Measurements from ENCODE around the gene PLCB2.

Gene PLCB2

GRCh38 chr15:40276927-40277326, 30.8 kb downstream of the PLCB2 start:
- Histone ChIP-seq H3K4me3 (ENCODE audit: severe bottlenecking) (no peak overlapping the region), H3K9me3 (ENCODE audit: severe bottlenecking) (no peaks in the 10 kb centered on the region), H3K27ac (ENCODE audit: poor library complexity, severe bottlenecking) (no peak overlapping the region), H3K4me1 (ENCODE audit: insufficient read depth, poor library complexity, severe bottlenecking) (no peaks in the 10 kb centered on the region), H3K36me3 (ENCODE audit: low read depth) (no peaks in the 10 kb centered on the region), H3K27me3 (ENCODE audit: insufficient read depth, poor library complexity, severe bottlenecking) (peaks cover 15% of the 10 kb centered on the region)
- DNase-seq (ENCODE audit: low spot score) (no peak), ATAC-seq (ENCODE audit: low read depth) (no peak)
- no peak for TF ChIP-seq CTCF (IDR thresholded peaks at IDR 0.05; ENCODE audit: poor library complexity, severe bottlenecking)

GRCh38 chr15:40275954-40276353, 31.8 kb downstream of the PLCB2 start:
- Histone ChIP-seq H3K27ac (ENCODE audit: poor library complexity, severe bottlenecking) (no peak overlapping the region), H3K4me1 (ENCODE audit: insufficient read depth, poor library complexity, severe bottlenecking) (no peaks in the 10 kb centered on the region), H3K9me3 (ENCODE audit: severe bottlenecking) (no peaks in the 10 kb centered on the region), H3K36me3 (ENCODE audit: low read depth) (no peaks in the 10 kb centered on the region), H3K4me3 (ENCODE audit: severe bottlenecking) (no peak overlapping the region), H3K27me3 (ENCODE audit: insufficient read depth, poor library complexity, severe bottlenecking) (peaks cover 8% of the 10 kb centered on the region)
- TF ChIP-seq CTCF (IDR thresholded peaks at IDR 0.05; ENCODE audit: poor library complexity, severe bottlenecking): no peak
- ATAC-seq (ENCODE audit: low read depth) (no peak), DNase-seq (ENCODE audit: low spot score) (no peak)

GRCh38 chr15:40275523-40275922, 32.2 kb downstream of the PLCB2 start:
- no peak for ATAC-seq (ENCODE audit: low read depth)
- H3K36me3 ChIP-seq (ENCODE audit: low read depth): no peaks in the 10 kb centered on the region
- DNase-seq (ENCODE audit: low spot score): no peak
- no peak overlapping the region for H3K4me3 ChIP-seq (ENCODE audit: severe bottlenecking)
- H3K9me3 ChIP-seq (ENCODE audit: severe bottlenecking): no peaks in the 10 kb centered on the region
- H3K27me3 ChIP-seq (ENCODE audit: insufficient read depth, poor library complexity, severe bottlenecking): peaks cover 3% of the 10 kb centered on the region
- no peak overlapping the region for H3K27ac ChIP-seq (ENCODE audit: poor library complexity, severe bottlenecking)
- no peak for TF ChIP-seq CTCF (IDR thresholded peaks at IDR 0.05; ENCODE audit: poor library complexity, severe bottlenecking)
- H3K4me1 ChIP-seq (ENCODE audit: insufficient read depth, poor library complexity, severe bottlenecking): no peaks in the 10 kb centered on the region

- DNase-seq (ENCODE audit: low spot score): no peak
- Histone ChIP-seq H3K9me3 (ENCODE audit: severe bottlenecking) (no peaks in the 10 kb centered on the region), H3K4me3 (ENCODE audit: severe bottlenecking) (no peak overlapping the region), H3K36me3 (ENCODE audit: low read depth) (no peaks in the 10 kb centered on the region), H3K4me1 (ENCODE audit: insufficient read depth, poor library complexity, severe bottlenecking) (no peaks in the 10 kb centered on the region), H3K27me3 (ENCODE audit: insufficient read depth, poor library complexity, severe bottlenecking) (no peaks in the 10 kb centered on the region), H3K27ac (ENCODE audit: poor library complexity, severe bottlenecking) (no peak overlapping the region)
- ATAC-seq (ENCODE audit: low read depth): peak; percentile 32; the same call in 2 of the 3 replicates
- TF ChIP-seq CTCF (IDR thresholded peaks at IDR 0.05; ENCODE audit: poor library complexity, severe bottlenecking): peak; percentile 100
Observed at GRCh38 chr15:40274350-40275274, 33.1 kb downstream of the PLCB2 start.

- ATAC-seq (ENCODE audit: low read depth) (no peak), DNase-seq (ENCODE audit: low spot score) (no peak)
- no peak for TF ChIP-seq CTCF (IDR thresholded peaks at IDR 0.05; ENCODE audit: poor library complexity, severe bottlenecking)
- H3K4me3 ChIP-seq (ENCODE audit: severe bottlenecking): no peak overlapping the region
- H3K4me1 ChIP-seq (ENCODE audit: insufficient read depth, poor library complexity, severe bottlenecking): no peaks in the 10 kb centered on the region
- no peaks in the 10 kb centered on the region for H3K9me3 ChIP-seq (ENCODE audit: severe bottlenecking)
- 0 out of 2 replicates have a peak, but pooled peaks cover 2% of the 10 kb centered on the region for H3K36me3 ChIP-seq (ENCODE audit: low read depth)
- H3K27me3 ChIP-seq (ENCODE audit: insufficient read depth, poor library complexity, severe bottlenecking): no peaks in the 10 kb centered on the region
- no peak overlapping the region for H3K27ac ChIP-seq (ENCODE audit: poor library complexity, severe bottlenecking)
Observed at GRCh38 chr15:40273428-40273827, 34.3 kb downstream of the PLCB2 start.

All from RWPE2 (cell line).